IMR-90 (cell line): ENCODE measurements around the gene TP73. TPM values are rescaled to one million over a fixed set of nuclear protein-coding genes. Genes with fewer than 3 reads are reported as not detected.

Source experiments
- ATAC-seq: fragments of 200-7000 bp; cut with Tn5 transposase; 2 replicates; pipeline ENCODE4 v1.9.1; 2020; ENCODE audit warnings: low read depth, mild to moderate bottlenecking, moderate library complexity
- BruUV-seq: library from RNA; stranded (reverse); fragments of 400-500 nt; replicated peaks from 2 replicates; lab custom pipeline; 2021; lab: Mats Ljungman, UMichigan
- CTCF ChIA-PET: fragments of 300-600 bp; formaldehyde crosslinking; extraction: SDS; loops from one replicate; lab custom pipeline; 2021; ENCODE audit warnings: antibody characterized with exemption; lab: Yijun Ruan, JAX
- POLR2A ChIA-PET: fragments of 300-600 bp; sonication (Branson Sonifier 250); formaldehyde crosslinking; loops from one replicate; lab custom pipeline; 2022; ENCODE audit warnings: antibody characterized with exemption; ENCODE audit not compliant: unreplicated experiment; lab: Charles Lee
- DNase-seq: peaks from one replicate; pipeline ENCODE4 v3.0.0; 2013
- H2AFZ ChIP-seq: replicated peaks from 2 replicates; pipeline ENCODE3; 2013; ENCODE audit warnings: low read length, mild to moderate bottlenecking; ENCODE audit not compliant: poor library complexity
- H2AK5ac ChIP-seq: 2 replicates; pipeline ENCODE4 v1.6.1; 2013; ENCODE audit warnings: low read depth, low read length, inconsistent platforms
- H2AK9ac ChIP-seq: replicated peaks from 2 replicates; pipeline ENCODE3; 2013; ENCODE audit warnings: mild to moderate bottlenecking, low read depth, low read length, moderate library complexity; ENCODE audit not compliant: poor library complexity
- H2BK120ac ChIP-seq: 2 replicates; pipeline ENCODE4 v1.6.1; 2013; ENCODE audit warnings: low read depth, low read length, inconsistent platforms
- H2BK15ac ChIP-seq: 3 replicates; pipeline ENCODE4 v1.6.1; 2013; ENCODE audit warnings: low read depth, low read length, inconsistent platforms
- H2BK20ac ChIP-seq: 2 replicates; pipeline ENCODE4 v1.6.1; 2013; ENCODE audit warnings: low read depth, mild to moderate bottlenecking, inconsistent platforms, low read length, moderate library complexity
- H2BK5ac ChIP-seq: 2 replicates; pipeline ENCODE4 v1.6.1; 2013; ENCODE audit warnings: mild to moderate bottlenecking, low read depth, low read length, inconsistent platforms; ENCODE audit not compliant: poor library complexity, severe bottlenecking
- H3K14ac ChIP-seq: replicated peaks from 2 replicates; pipeline ENCODE4 v1.6.1; 2013; ENCODE audit warnings: low read depth, low read length, inconsistent platforms
- H3K18ac ChIP-seq: 2 replicates; pipeline ENCODE4 v1.6.1; 2013; ENCODE audit warnings: low read depth, low read length, control low read depth
- H3K23ac ChIP-seq: 2 replicates; pipeline ENCODE4 v1.6.1; 2013; ENCODE audit warnings: low read depth, low read length, inconsistent platforms
- H3K27ac ChIP-seq: 2 replicates; pipeline ENCODE4 v1.5.1; 2013; ENCODE audit warnings: mild to moderate bottlenecking, control low read depth, low read length; ENCODE audit not compliant: insufficient read depth
- H3K27me3 ChIP-seq: 2 replicates; pipeline ENCODE4 v1.6.1; 2013; ENCODE audit warnings: low read length; ENCODE audit not compliant: control insufficient read depth, insufficient read depth
- H3K36me3 ChIP-seq: 2 replicates; pipeline ENCODE4 v1.6.1; 2013; ENCODE audit warnings: low read length, mixed read lengths; ENCODE audit not compliant: control insufficient read depth, insufficient read depth
- H3K4ac ChIP-seq: 2 replicates; pipeline ENCODE4 v1.6.1; 2013; ENCODE audit warnings: low read depth, low read length, inconsistent platforms
- H3K4me1 ChIP-seq: 2 replicates; pipeline ENCODE4 v1.6.1; 2013; ENCODE audit warnings: low read length, mixed read lengths; ENCODE audit not compliant: control insufficient read depth, insufficient read depth
- H3K4me2 ChIP-seq: 2 replicates; pipeline ENCODE4 v1.6.1; 2013; ENCODE audit warnings: low read depth, mild to moderate bottlenecking, control low read depth, low read length, moderate library complexity
- H3K4me3 ChIP-seq: 2 replicates; pipeline ENCODE4 v1.5.1; 2013; ENCODE audit warnings: low read depth, mild to moderate bottlenecking, control low read depth, low read length, moderate library complexity; ENCODE audit not compliant: insufficient read depth
- H3K56ac ChIP-seq: 2 replicates; pipeline ENCODE4 v1.6.1; 2013; ENCODE audit warnings: low read length, inconsistent platforms; ENCODE audit not compliant: insufficient read depth; ENCODE audit errors: extremely low read depth
- H3K79me1 ChIP-seq, 2 experiments: 2 replicates each; pipeline ENCODE4 v1.6.1; 2013; ENCODE audit warnings: low read length in 2 of 2, inconsistent platforms in 1 of 2, low read depth in 1 of 2
- H3K9ac ChIP-seq: 2 replicates; pipeline ENCODE4 v1.6.1; 2013; ENCODE audit warnings: low read depth, low read length, control low read depth
- H3K9me1 ChIP-seq: 2 replicates; pipeline ENCODE4 v1.6.1; 2013; ENCODE audit warnings: low read length, inconsistent platforms; ENCODE audit not compliant: insufficient read depth
- H3K9me3 ChIP-seq: 2 replicates; pipeline ENCODE4 v1.6.1; 2013; ENCODE audit warnings: low read length; ENCODE audit not compliant: control insufficient read depth, insufficient read depth
- H4K20me1 ChIP-seq: 2 replicates; pipeline ENCODE4 v1.6.1; 2013; ENCODE audit warnings: low read length, inconsistent platforms; ENCODE audit not compliant: insufficient read depth
- H4K5ac ChIP-seq: 2 replicates; pipeline ENCODE4 v1.6.1; 2013; ENCODE audit warnings: mild to moderate bottlenecking, low read depth, low read length, control low read depth
- H4K8ac ChIP-seq, 2 experiments: 2 replicates each; pipeline ENCODE4 v1.6.1; 2013; ENCODE audit warnings: low read depth in 2 of 2, low read length in 2 of 2, control low read depth in 1 of 2, inconsistent platforms in 1 of 2
- H4K91ac ChIP-seq: 2 replicates; pipeline ENCODE4 v1.6.1; 2013; ENCODE audit warnings: low read depth, low read length, inconsistent platforms; ENCODE audit not compliant: insufficient read depth
- CEBPB ChIP-seq: IDR thresholded peaks from 2 replicates; pipeline ENCODE4 v1.6.1; 2012; ENCODE audit warnings: low read depth, low read length, improper control_type of control experiment
- CTCF ChIP-seq: conservative IDR thresholded peaks from 2 replicates; pipeline ENCODE4 v1.5.1; 2012; ENCODE audit warnings: mild to moderate bottlenecking, low read depth, low read length, improper control_type of control experiment
- MAFK ChIP-seq: IDR thresholded peaks from 2 replicates; pipeline ENCODE4 v1.6.1; 2012; ENCODE audit warnings: low read depth, low read length, improper control_type of control experiment
- RAD21 ChIP-seq: IDR thresholded peaks from 2 replicates; pipeline ENCODE4 v1.6.1; 2012; ENCODE audit warnings: low read length, improper control_type of control experiment
- WGBS, 2 experiments: methylation state at CpG; one replicate each; pipeline versions ENCODE4 v1.1.5 to v1.1.7; 2013; ENCODE audit warnings: missing lambda C conversion rate in 2 of 2; ENCODE audit not compliant: insufficient read length in 1 of 2; ENCODE audit errors: extremely low coverage in 2 of 2; 5-methylcytosine and 5-hydroxymethylcytosine counted together
- dilution Hi-C: fragments of 300-500 bp; cut with HindIII; formaldehyde crosslinking; loops from one replicate; pipeline ENCODE4 v1.14.3; 2018; ENCODE audit warnings: low sequenced_read_pairs; ENCODE audit not compliant: unreplicated experiment
- in situ Hi-C: fragments of 300-500 bp; cut with MboI; formaldehyde crosslinking; loops from 3 replicates; pipeline ENCODE4 v1.14.3; 2019; ENCODE audit warnings: low sequenced_read_pairs, inconsistent platforms, mixed read lengths
- intact Hi-C: fragments of 100-400 bp; cut with micrococcal nuclease; formaldehyde crosslinking; loops from 2 replicates; pipeline ENCODE4 v1.10.0; 2022
- polyA plus RNA-seq, 3 experiments: library from polyadenylated mRNA; depleted of rRNA; stranded (reverse); fragments of >200 nt; gene quantifications; 2 replicates each; pipeline ENCODE4 v1.2.3, GENCODE V29; 2012; ENCODE audit warnings: low replicate concordance in 1 of 3
- total RNA-seq: library from RNA; depleted of rRNA; stranded (reverse); fragments of >200 nt; gene quantifications from 2 replicates; pipeline ENCODE4 v1.2.3, GENCODE V29; 2012

TP73 gene
- total and polyA plus RNA-seq, 2 of the 4 experiments (the other 2 are of a cell fraction) = not detected

- no peak overlapping the region for H3K14ac ChIP-seq
- H3K4me3 ChIP-seq = no peak overlapping the region
- ChIA-PET CTCF (no interaction called here), POLR2A (no interaction called here)
- no peak overlapping the region for H2BK120ac ChIP-seq
- no peaks in the 10 kb centered on the region; the same call in 1 of the 2 replicates for H3K27me3 ChIP-seq
- dilution Hi-C loops (no loop called here), intact Hi-C loops (loop anchor here (10.0 kb wide), 2 partner anchors 162 to 232 kb away; no protein-coding TSS in a partner anchor), in situ Hi-C loops (no loop called here)
- H2BK20ac ChIP-seq = no peak overlapping the region
- peak; percentile 54; the same call in 1 of the 2 replicates for ATAC-seq
- DNase-seq = no peak
- no peaks in the 10 kb centered on the region for H3K9me3 ChIP-seq
- H3K4ac ChIP-seq = no peak overlapping the region
- no peak overlapping the region for H4K91ac ChIP-seq
- no peak overlapping the region for H2AK5ac ChIP-seq
- H3K9ac ChIP-seq = no peak overlapping the region
- H3K79me1 ChIP-seq = no peaks in the 10 kb centered on the region
- H3K36me3 ChIP-seq = no peaks in the 10 kb centered on the region
- H4K20me1 ChIP-seq = no peaks in the 10 kb centered on the region
- no peak overlapping the region for H2BK15ac ChIP-seq
- H3K9me1 ChIP-seq = no peaks in the 10 kb centered on the region
- no peak overlapping the region for H3K18ac ChIP-seq
- H4K5ac ChIP-seq = no peak overlapping the region
- 69% methylated on average over 18 of the region's 37 CpGs; no CpG with 5 or more reads in 1 of the 2 experiments for WGBS, 2 experiments
- no TSS peak for BruUV-seq
- no peak overlapping the region for H3K23ac ChIP-seq
- no peak overlapping the region for H2AK9ac ChIP-seq
- TF ChIP-seq MAFK (no peak), CTCF (peak; percentile 38), RAD21 (peak; percentile 21; the same call in 1 of the 2 replicates), CEBPB (no peak)
- H3K4me1 ChIP-seq = no peaks in the 10 kb centered on the region
- no peak overlapping the region for H3K27ac ChIP-seq
- H2AFZ ChIP-seq = no peak overlapping the region
- no peak overlapping the region for H3K56ac ChIP-seq
- H2BK5ac ChIP-seq = no peak overlapping the region
- no peak overlapping the region for H4K8ac ChIP-seq
- H3K4me2 ChIP-seq = no peak overlapping the region
These were observed 74.9 kb downstream of the TP73 start for GRCh38 chr1:3727042-3727824.
